Effector memory CD4-positive, alpha-beta T cell (primary cell): ENCODE data around the gene NXNL1.

Experiments used
- DNase-seq, 3 donors: peaks; one replicate each; pipeline ENCODE4 v3.0.0-alpha.2; 2020
- H3K27ac ChIP-seq: 2 replicates; pipeline ENCODE4 v1.7.0; 2013; ENCODE audit warnings: mild to moderate bottlenecking, low read length, moderate library complexity; ENCODE audit not compliant: insufficient read depth, poor library complexity, severe bottlenecking
- H3K27me3 ChIP-seq: replicated peaks from 2 replicates; pipeline ENCODE4 v1.7.0; 2013; ENCODE audit warnings: mild to moderate bottlenecking, low read length; ENCODE audit not compliant: insufficient read depth, control insufficient read depth, poor library complexity, severe bottlenecking
- H3K36me3 ChIP-seq: 2 replicates; pipeline ENCODE4 v1.7.0; 2013; ENCODE audit warnings: mild to moderate bottlenecking, low read length, moderate library complexity; ENCODE audit not compliant: control insufficient read depth, insufficient read depth
- H3K4me1 ChIP-seq: 2 replicates; pipeline ENCODE4 v1.7.0; 2013; ENCODE audit warnings: low read length, mild to moderate bottlenecking; ENCODE audit not compliant: control insufficient read depth, insufficient read depth, poor library complexity, severe bottlenecking
- H3K4me3 ChIP-seq: 2 replicates; pipeline ENCODE4 v1.7.0; 2013; ENCODE audit warnings: low read length, low read depth, mild to moderate bottlenecking; ENCODE audit not compliant: insufficient read depth, poor library complexity, severe bottlenecking
- H3K9me3 ChIP-seq: 2 replicates; pipeline ENCODE4 v1.7.0; 2013; ENCODE audit warnings: mild to moderate bottlenecking, low read length, moderate library complexity; ENCODE audit not compliant: control insufficient read depth

NXNL1 gene

GRCh38 chr19:17471410-17472125, 10.8 kb upstream of the NXNL1 start:
- no peak for DNase-seq
- no peaks in the 10 kb centered on the region for H3K36me3 ChIP-seq
- H3K9me3 ChIP-seq = no peaks in the 10 kb centered on the region
- no peak overlapping the region for H3K27ac ChIP-seq
- peaks cover 15% of the 10 kb centered on the region for H3K4me1 ChIP-seq
- no peak overlapping the region for H3K4me3 ChIP-seq
- no peaks in the 10 kb centered on the region for H3K27me3 ChIP-seq

GRCh38 chr19:17470068-17470841, 9.5 kb upstream of the NXNL1 start, which contains the start of gene SLC27A1:
Gene SLC27A1, plus strand, starts transcription at chr19:17470524. Its CDS starts 17 bp downstream, at chr19:17470541.
- Histone ChIP-seq H3K9me3 (no peaks in the 10 kb centered on the region), H3K27ac (peak within 1 kb of the TSS; percentile 63), H3K4me1 (peaks cover 15% of the 10 kb centered on the region), H3K4me3 (peak within 1 kb of the TSS; percentile 80), H3K36me3 (no peaks in the 10 kb centered on the region), H3K27me3 (no peaks in the 10 kb centered on the region)
- peak; percentile 87 to 90 (median 87) for DNase-seq

GRCh38 chr19:17469481-17470067, 8.8 kb upstream of the NXNL1 start:
- no peaks in the 10 kb centered on the region for H3K36me3 ChIP-seq
- H3K9me3 ChIP-seq = no peaks in the 10 kb centered on the region
- H3K4me3 ChIP-seq = peak overlapping the region; percentile 80
- peak; percentile 89 to 95 (median 94) for DNase-seq
- H3K27me3 ChIP-seq = no peaks in the 10 kb centered on the region
- peaks cover 15% of the 10 kb centered on the region for H3K4me1 ChIP-seq
- H3K27ac ChIP-seq = peak overlapping the region; percentile 63

DNA sequence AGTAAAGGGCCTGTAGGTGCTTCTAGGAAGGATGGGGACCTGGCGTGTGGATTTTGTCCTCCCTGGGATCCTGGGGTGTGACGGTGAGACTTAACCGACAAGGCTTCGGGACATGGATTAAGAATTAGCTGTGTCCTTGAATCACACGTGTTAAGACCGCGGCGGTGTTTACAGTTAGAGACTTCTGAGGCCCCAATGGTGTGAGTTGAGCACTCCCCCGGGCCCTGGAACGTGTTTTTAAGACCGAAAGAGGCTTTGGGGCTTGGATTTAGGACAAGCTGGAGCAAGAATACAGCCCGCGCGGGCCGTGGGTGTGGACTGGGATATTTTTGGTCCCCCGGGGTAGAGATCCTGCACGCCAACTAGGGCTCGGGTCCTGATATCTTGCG, 8.4 kb upstream of the NXNL1 start:
- Histone ChIP-seq H3K27me3 (no peaks in the 10 kb centered on the region), H3K9me3 (no peaks in the 10 kb centered on the region), H3K4me3 (peak overlapping the region; percentile 80), H3K27ac (peak overlapping the region; percentile 63), H3K36me3 (no peaks in the 10 kb centered on the region), H3K4me1 (peaks cover 15% of the 10 kb centered on the region)
- no peak for DNase-seq

DNA sequence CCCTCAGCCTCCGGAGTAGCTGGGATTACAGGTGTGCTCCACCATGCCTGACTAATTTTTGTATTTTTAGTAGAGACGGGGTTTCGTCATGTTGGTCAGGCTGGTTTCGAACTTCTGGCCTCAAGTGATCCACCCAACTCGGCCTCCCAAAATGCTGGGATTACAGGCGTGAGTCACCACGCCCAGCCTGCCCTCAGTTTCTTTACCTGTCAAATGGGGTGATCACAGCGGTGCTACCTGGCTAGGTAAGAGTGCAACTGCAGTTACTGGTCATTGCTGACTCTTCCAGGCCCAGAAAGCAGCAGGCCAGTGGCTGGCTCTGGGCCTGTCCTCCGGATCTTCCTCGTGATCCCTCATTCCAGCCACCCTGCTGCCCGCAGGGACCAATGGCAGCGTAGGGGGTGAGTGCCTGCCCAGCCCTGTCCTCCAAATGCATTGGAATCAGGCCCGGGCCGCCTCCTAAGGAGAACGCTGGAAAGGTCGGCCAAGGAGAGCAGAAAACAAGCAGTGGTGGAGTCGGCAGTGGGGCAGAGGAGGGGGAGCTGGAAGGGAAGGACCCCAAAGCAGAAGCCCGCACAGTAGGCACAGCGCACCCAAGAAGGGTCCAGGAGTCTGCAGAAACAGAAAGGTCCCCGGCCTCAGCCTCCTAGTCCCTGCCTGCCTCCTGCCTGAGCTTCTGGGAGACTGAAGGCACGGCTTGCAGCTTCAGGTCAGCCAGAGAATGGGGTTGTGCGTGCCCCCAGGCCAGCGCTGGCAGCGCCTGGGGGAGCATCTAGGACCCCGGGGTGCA, 7.8 kb upstream of the NXNL1 start:
- no peak for DNase-seq
- peak overlapping the region; percentile 63 for H3K27ac ChIP-seq
- H3K27me3 ChIP-seq = no peaks in the 10 kb centered on the region
- H3K36me3 ChIP-seq = no peaks in the 10 kb centered on the region
- no peak overlapping the region for H3K4me3 ChIP-seq
- H3K4me1 ChIP-seq = peaks cover 15% of the 10 kb centered on the region
- no peaks in the 10 kb centered on the region for H3K9me3 ChIP-seq

GRCh38 chr19:17467471-17468301, 7.0 kb upstream of the NXNL1 start:
- H3K4me1 ChIP-seq = peaks cover 15% of the 10 kb centered on the region
- H3K9me3 ChIP-seq = no peaks in the 10 kb centered on the region
- no peak overlapping the region for H3K4me3 ChIP-seq
- DNase-seq = no peak
- no peaks in the 10 kb centered on the region for H3K27me3 ChIP-seq
- H3K36me3 ChIP-seq = no peaks in the 10 kb centered on the region
- H3K27ac ChIP-seq = no peak overlapping the region

DNA sequence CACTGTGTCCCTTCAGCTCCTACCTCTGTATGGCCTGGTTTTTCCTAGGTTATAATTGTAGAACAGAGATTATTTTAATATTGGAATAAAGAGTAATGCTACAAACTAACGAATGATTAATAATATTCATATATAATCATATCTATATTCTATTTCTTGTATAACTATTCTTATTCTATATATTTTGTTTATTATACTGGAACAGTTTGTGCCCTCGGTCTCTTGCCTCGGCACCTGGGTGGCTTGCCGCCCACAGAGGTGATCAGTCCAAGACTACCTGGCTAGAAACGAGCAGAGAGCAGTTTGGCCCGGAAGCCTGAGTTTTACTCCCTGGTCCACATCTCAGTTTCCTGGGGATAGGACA, 5.7 kb upstream of the NXNL1 start:
- H3K9me3 ChIP-seq = no peaks in the 10 kb centered on the region
- no peak overlapping the region for H3K4me3 ChIP-seq
- peaks cover 15% of the 10 kb centered on the region for H3K4me1 ChIP-seq
- H3K36me3 ChIP-seq = no peaks in the 10 kb centered on the region
- no peak overlapping the region for H3K27ac ChIP-seq
- DNase-seq = no peak
- no peaks in the 10 kb centered on the region for H3K27me3 ChIP-seq

GRCh38 chr19:17458970-17459369, 1.8 kb downstream of the NXNL1 start:
- Histone ChIP-seq H3K9me3 (no peaks in the 10 kb centered on the region), H3K27me3 (peaks cover 19% of the 10 kb centered on the region), H3K4me3 (no peak overlapping the region), H3K36me3 (no peaks in the 10 kb centered on the region), H3K27ac (no peak overlapping the region), H3K4me1 (no peaks in the 10 kb centered on the region)
- no peak for DNase-seq

DNA sequence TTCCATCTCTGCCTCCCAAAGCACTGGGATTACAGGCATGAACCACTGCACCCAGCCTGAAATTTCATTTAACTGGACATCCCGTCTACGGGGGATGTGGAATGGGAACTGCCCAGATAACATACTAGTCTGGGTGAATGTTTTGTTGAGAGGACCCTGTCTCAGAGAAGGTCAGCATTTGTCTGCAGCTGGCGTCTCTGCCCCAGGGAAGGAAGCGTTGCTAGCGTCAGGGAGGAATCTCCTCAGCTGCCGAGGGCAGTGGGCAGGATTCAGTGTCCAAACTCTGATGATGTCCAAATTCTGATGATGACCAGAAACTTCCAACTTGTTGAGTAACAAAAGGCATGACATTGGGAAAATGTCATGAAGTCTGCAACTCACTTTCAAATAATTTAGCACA, 3.1 kb downstream of the NXNL1 start:
- Histone ChIP-seq H3K4me1 (no peaks in the 10 kb centered on the region), H3K27ac (no peak overlapping the region), H3K27me3 (peaks cover 19% of the 10 kb centered on the region), H3K36me3 (no peaks in the 10 kb centered on the region), H3K9me3 (no peaks in the 10 kb centered on the region), H3K4me3 (no peak overlapping the region)
- DNase-seq = no peak
